ENCODE data around the gene ADAP1. TPM values are rescaled to one million over a fixed set of nuclear protein-coding genes. Genes with fewer than 3 reads are reported as not detected.

ADAP1 gene
- total RNA-seq, 1 experiment from 2014 or later: 16.4 TPM

DNA sequence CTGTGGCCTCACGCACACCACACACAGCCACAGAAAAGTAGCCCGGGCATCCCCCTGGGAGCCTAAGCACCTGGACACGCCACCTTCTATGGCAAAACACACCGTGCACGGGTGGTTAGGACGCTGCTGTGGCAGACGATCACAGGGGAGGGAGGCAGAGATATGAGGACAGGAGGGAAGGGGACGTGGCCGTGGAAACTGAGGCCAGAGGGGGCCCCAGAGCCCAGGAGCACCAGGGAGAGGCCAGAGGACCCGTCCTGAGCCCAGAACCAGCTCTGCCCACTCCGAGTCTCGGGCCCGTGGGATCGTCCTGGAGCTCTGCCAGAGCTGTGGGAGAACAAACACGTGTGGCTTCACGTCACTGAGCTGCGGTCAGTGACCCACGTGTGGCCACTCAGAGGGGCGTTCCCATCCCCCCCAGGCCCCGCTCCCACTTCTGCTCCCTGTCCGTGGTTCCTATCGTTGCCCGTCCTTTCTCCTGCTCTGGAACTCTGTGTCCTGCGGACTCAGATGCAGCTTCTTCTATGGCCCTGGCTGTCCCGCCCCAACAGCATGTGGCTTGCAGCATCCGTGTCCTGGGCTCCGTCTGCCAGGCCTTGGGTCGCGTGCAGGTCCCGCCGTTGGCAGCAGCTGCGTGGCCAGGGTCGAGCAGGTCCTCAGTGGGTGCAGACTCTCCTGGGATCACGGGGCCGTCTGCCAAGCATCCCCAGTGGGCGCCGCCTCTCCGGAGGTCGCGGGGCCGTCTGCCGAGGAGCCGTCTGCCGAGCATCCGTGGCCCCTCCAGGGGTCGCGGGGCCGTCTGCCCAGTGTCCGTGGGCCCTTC lies 47.1 kb downstream of the ADAP1 start:
- H3K4me3 ChIP-seq (ENCODE audit: low read depth, low read length, poor library complexity, severe bottlenecking): no peak overlapping the region
- BruUV-seq (replicated peaks): no TSS peak
- H3K9me3 ChIP-seq (ENCODE audit: low read depth, low read length, poor library complexity, severe bottlenecking): no peaks in the 10 kb centered on the region
- no peak overlapping the region for H3K27ac ChIP-seq (ENCODE audit: low read depth, low read length, poor library complexity, severe bottlenecking)
- DNase-seq (ENCODE audit: low spot score): no peak
- POLR2A ChIA-PET (ENCODE audit: low non-redundant PET): no interaction called here
- intact Hi-C loops (cut with micrococcal nuclease; ENCODE audit: unreplicated experiment): loop anchor here (5.0 kb wide), 1 partner anchor 275 kb away; no protein-coding TSS in a partner anchor
- TF ChIP-seq, protein P1, sequence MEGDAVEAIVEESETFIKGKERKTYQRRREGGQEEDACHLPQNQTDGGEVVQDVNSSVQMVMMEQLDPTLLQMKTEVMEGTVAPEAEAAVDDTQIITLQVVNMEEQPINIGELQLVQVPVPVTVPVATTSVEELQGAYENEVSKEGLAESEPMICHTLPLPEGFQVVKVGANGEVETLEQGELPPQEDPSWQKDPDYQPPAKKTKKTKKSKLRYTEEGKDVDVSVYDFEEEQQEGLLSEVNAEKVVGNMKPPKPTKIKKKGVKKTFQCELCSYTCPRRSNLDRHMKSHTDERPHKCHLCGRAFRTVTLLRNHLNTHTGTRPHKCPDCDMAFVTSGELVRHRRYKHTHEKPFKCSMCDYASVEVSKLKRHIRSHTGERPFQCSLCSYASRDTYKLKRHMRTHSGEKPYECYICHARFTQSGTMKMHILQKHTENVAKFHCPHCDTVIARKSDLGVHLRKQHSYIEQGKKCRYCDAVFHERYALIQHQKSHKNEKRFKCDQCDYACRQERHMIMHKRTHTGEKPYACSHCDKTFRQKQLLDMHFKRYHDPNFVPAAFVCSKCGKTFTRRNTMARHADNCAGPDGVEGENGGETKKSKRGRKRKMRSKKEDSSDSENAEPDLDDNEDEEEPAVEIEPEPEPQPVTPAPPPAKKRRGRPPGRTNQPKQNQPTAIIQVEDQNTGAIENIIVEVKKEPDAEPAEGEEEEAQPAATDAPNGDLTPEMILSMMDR (conservative IDR thresholded peaks at IDR 0.05; ENCODE audit: low read depth, low read length): no peak
- no peak for TF ChIP-seq EZH2 (IDR thresholded peaks at IDR 0.05; ENCODE audit: borderline replicate concordance, low read depth, low read length, poor library complexity, severe bottlenecking)
- H3K36me3 ChIP-seq (ENCODE audit: insufficient read depth, low read length, poor library complexity, severe bottlenecking): no peaks in the 10 kb centered on the region
- H3K4me1 ChIP-seq (ENCODE audit: insufficient read depth, low read length, poor library complexity, severe bottlenecking): peaks cover 17% of the 10 kb centered on the region
- CTCF ChIA-PET: interaction anchor here (0.6 kb wide), 1 partner anchor 57 kb away, joined by 3 read pairs; no protein-coding TSS in a partner anchor
- peaks cover 11% of the 10 kb centered on the region for H3K27me3 ChIP-seq (replicated peaks; ENCODE audit: insufficient read depth, low read depth, low read length, poor library complexity)

DNA sequence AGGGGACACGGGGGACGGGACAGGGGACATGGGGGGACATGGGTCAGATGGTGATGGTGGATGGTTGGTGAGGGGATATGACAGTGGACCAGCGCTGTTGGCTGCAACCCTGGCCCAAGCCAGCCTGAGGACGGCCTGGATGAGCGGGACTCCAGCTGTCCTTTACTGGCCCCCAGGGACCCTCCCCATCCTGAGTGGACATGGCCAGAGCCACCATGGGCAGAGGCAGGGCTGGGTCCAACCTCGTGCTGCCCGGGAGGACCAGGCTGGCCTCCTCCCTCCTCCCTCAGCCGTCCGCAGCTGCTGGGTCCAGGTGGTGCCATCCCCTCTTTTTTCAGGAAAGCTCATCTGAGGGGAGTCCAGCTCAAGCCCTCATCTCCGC lies 47.7 kb downstream of the ADAP1 start:
- TF ChIP-seq, protein P1 (conservative IDR thresholded peaks at IDR 0.05; ENCODE audit: low read depth, low read length): no peak
- TF ChIP-seq EZH2 (IDR thresholded peaks at IDR 0.05; ENCODE audit: borderline replicate concordance, low read depth, low read length, poor library complexity, severe bottlenecking): no peak
- CTCF ChIA-PET: interaction anchor here (0.6 kb wide), 1 partner anchor 58 kb away, joined by 3 read pairs; no protein-coding TSS in a partner anchor
- DNase-seq (ENCODE audit: low spot score): no peak
- BruUV-seq (replicated peaks): no TSS peak
- Histone ChIP-seq H3K4me3 (ENCODE audit: low read depth, low read length, poor library complexity, severe bottlenecking) (no peak overlapping the region), H3K4me1 (ENCODE audit: insufficient read depth, low read length, poor library complexity, severe bottlenecking) (peaks cover 17% of the 10 kb centered on the region), H3K27ac (ENCODE audit: low read depth, low read length, poor library complexity, severe bottlenecking) (no peak overlapping the region), H3K27me3 (replicated peaks; ENCODE audit: insufficient read depth, low read depth, low read length, poor library complexity) (peaks cover 11% of the 10 kb centered on the region), H3K36me3 (ENCODE audit: insufficient read depth, low read length, poor library complexity, severe bottlenecking) (no peaks in the 10 kb centered on the region), H3K9me3 (ENCODE audit: low read depth, low read length, poor library complexity, severe bottlenecking) (no peaks in the 10 kb centered on the region)
- POLR2A ChIA-PET (ENCODE audit: low non-redundant PET): no interaction called here
- intact Hi-C loops (cut with micrococcal nuclease; ENCODE audit: unreplicated experiment): loop anchor here (5.0 kb wide), 1 partner anchor 276 kb away; no protein-coding TSS in a partner anchor

DNA sequence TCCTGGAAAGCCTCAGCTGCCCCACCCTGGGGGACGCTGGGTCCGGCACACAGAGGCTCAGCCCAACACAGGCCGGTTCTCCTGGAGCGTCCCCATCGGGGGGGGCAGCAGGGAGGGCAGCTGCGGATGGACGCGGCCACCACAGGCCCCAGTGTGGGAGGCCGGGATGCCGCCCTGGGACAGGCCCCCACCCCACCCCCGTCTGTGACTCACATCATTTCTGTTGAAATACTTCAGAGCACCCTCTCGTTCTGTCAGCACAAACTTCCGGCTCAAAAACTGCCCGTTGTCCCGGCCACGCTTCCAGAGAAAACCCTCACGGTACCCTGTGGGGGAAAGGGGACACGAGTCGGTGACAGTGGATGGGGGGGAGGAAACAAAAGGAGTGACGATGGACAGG lies 49.6 kb downstream of the ADAP1 start:
- peaks cover 11% of the 10 kb centered on the region for H3K27me3 ChIP-seq (replicated peaks; ENCODE audit: insufficient read depth, low read depth, low read length, poor library complexity)
- no peak overlapping the region for H3K4me3 ChIP-seq (ENCODE audit: low read depth, low read length, poor library complexity, severe bottlenecking)
- no peaks in the 10 kb centered on the region for H3K36me3 ChIP-seq (ENCODE audit: insufficient read depth, low read length, poor library complexity, severe bottlenecking)
- peaks cover 18% of the 10 kb centered on the region for H3K4me1 ChIP-seq (ENCODE audit: insufficient read depth, low read length, poor library complexity, severe bottlenecking)
- intact Hi-C loops (cut with micrococcal nuclease; ENCODE audit: unreplicated experiment): loop anchor here (5.0 kb wide), 1 partner anchor 277 kb away; no protein-coding TSS in a partner anchor
- ChIA-PET POLR2A (ENCODE audit: low non-redundant PET) (no interaction called here), CTCF (no interaction called here)
- H3K9me3 ChIP-seq (ENCODE audit: low read depth, low read length, poor library complexity, severe bottlenecking): no peaks in the 10 kb centered on the region
- no TSS peak for BruUV-seq (replicated peaks)
- H3K27ac ChIP-seq (ENCODE audit: low read depth, low read length, poor library complexity, severe bottlenecking): no peak overlapping the region
- TF ChIP-seq, protein P1 (conservative IDR thresholded peaks at IDR 0.05; ENCODE audit: low read depth, low read length): no peak
- no peak for TF ChIP-seq EZH2 (IDR thresholded peaks at IDR 0.05; ENCODE audit: borderline replicate concordance, low read depth, low read length, poor library complexity, severe bottlenecking)
- DNase-seq (ENCODE audit: low spot score): peak; percentile 41

Data from A673 (cell line).